Measurements from ENCODE around the gene KLF16. TPM values are rescaled to one million over a fixed set of nuclear protein-coding genes. Genes with fewer than 3 reads are reported as not detected.

KLF16 gene
- total and polyA plus RNA-seq, 9 of the 15 experiments (the other 6 are each of a cell fraction or from before 2014, with no cell fraction given): 0.04 to 60.4 (median 6.8) TPM

DNA sequence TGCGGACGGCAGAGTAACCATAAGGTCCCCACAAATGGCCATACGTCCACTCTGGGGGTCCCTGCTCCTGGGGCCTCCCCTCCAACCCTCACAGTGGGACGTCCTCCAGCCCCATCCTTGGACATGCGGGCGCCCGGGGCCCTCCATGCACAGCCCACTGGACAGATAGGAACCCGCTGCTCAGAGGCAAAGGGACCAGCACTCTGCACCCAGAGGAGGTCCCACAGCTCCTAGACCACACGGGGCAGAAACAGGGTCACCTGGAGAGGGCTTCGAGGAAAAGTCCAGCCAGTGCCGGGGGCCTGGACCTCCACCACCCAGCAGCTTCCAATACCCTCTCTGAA lies 26.2 kb downstream of the KLF16 start (continued):
- no peak for TF ChIP-seq TAF15 (IDR thresholded peaks at IDR 0.05; ENCODE audit: low read depth, low read length)
- peak; percentile 37 for TF ChIP-seq POLR2B (IDR thresholded peaks at IDR 0.05; ENCODE audit: low read depth, partially characterized antibody)
- no peak for TF ChIP-seq ZNF354B (CRISPR knock-in tag; IDR thresholded peaks at IDR 0.05)

DNA sequence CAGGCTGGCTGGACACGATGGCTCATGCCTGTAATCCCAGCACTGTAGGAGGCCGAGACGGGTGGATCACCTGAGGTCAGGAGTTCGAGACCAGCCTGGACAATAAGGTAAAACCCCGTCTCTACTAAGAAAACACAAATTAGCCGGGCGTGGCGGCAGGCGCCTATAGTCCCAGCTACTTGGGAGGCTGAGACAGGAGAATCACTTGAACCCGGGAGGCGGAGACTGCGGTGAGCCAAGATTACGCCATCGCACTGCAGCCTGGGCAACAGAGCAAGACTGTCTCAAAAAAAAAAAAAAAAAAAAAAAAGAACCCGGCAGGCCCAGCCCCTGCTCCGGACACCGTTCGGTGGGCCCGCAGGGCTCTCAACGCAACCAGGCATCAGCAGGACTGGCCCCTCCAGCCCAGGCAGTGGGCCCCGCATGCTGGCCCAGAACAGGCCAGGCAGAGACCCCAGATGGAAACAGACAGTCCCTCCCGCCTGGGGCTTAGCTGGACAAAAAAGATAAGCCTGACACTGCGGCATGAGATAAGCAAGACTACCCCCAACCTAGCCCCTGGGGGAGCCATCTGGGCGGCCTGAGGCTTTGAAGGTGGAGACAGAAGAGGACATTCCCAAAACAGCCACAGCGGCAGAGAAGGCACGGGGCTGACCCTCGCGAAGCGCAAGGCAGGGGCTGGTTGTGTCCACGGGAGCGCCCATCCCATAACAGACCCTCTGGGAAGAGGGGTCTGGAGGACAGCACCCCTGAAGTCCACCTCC lies 26.7 kb downstream of the KLF16 start:
- Histone ChIP-seq H3K4me2 (ENCODE audit: insufficient read depth, low read length) (peak overlapping the region; percentile 84), H3K4me1 (replicated peaks in 1 of 2; ENCODE audit: control insufficient read depth in 2 of 2, insufficient read depth in 2 of 2, low read length in 2 of 2) (peaks cover 49 to 93% of the 10 kb centered on the region in 2 experiments), H3K4me3 (peak overlapping the region; percentile 27), H3K9ac (ENCODE audit: insufficient read depth in 1 of 2, low read depth in 2 of 2, low read length in 2 of 2) (peak overlapping the region; percentile 63 to 89), H2AFZ (ENCODE audit: low read depth, low read length) (no peak overlapping the region), H3K79me2 (ENCODE audit: control insufficient read depth, insufficient read depth, low read length) (peaks cover 95% of the 10 kb centered on the region), H4K20me1 (replicated peaks; ENCODE audit: control insufficient read depth, insufficient read depth, low read length) (peaks cover 24% of the 10 kb centered on the region), H3K9me3 (replicated peaks; ENCODE audit: control insufficient read depth, insufficient read depth, low read depth, low read length) (no peaks in the 10 kb centered on the region), H3K27me3 (ENCODE audit: control insufficient read depth in 2 of 2, insufficient read depth in 2 of 2, low read length in 2 of 2) (no peaks in the 10 kb centered on the region), H3K36me3 (ENCODE audit: control insufficient read depth, insufficient read depth, low read length) (peaks cover 51% of the 10 kb centered on the region; the same call in 1 of the 3 replicates), H3K27ac (ENCODE audit: extremely low read depth, low read depth, low read length) (peak overlapping the region; percentile 72), H3K9me1 (ENCODE audit: control insufficient read depth, insufficient read depth, low read length) (peaks cover 3% of the 10 kb centered on the region)
- ChIA-PET CTCF (ENCODE audit: low intra/inter-chr PET ratio) (interaction anchor here (0.6 kb wide), 1 partner anchor 60 kb away, joined by 4 read pairs; no protein-coding TSS in a partner anchor), POLR2A (interaction anchor here (0.6 to 6.6 kb wide), 7 partner anchors 9 to 1201 kb away, joined by 3 to 46 read pairs (median 3); no protein-coding TSS in a partner anchor)
- ATAC-seq (peak; percentile 67), DNase-seq (ENCODE audit: extremely low read depth in 1 of 4, low spot score in 3 of 4) (peak; percentile 88 to 95 (median 92)), FAIRE-seq (peak; percentile 97)
- BruUV-seq (replicated peaks): no TSS peak
- in situ Hi-C loops (cut with MboI) (no loop called here), intact Hi-C loops (cut with micrococcal nuclease) (no loop called here)
- WGBS (ENCODE audit: insufficient coverage, low coverage, missing lambda C conversion rate): under 1% methylated on average over 26 of the region's 31 CpGs
- peak; percentile 90 for TF ChIP-seq NFIC (IDR thresholded peaks at IDR 0.05)
- peak in 1 of 2 experiments; percentile 28; a peak in 2 of 4 replicates for TF ChIP-seq FOXK2 (conservative IDR thresholded peaks at IDR 0.05 in 1 of 2, IDR thresholded peaks at IDR 0.05 in 1 of 2; ENCODE audit: low read depth in 2 of 2)
- peak; percentile 96 for TF ChIP-seq KLF16 (IDR thresholded peaks at IDR 0.05)
- TF ChIP-seq HDAC2 (IDR thresholded peaks at IDR 0.05): peak; percentile 84
- TF ChIP-seq L3MBTL2 (IDR thresholded peaks at IDR 0.05): peak; percentile 72; the same call in 1 of the 2 replicates
- TF ChIP-seq, protein P1, sequence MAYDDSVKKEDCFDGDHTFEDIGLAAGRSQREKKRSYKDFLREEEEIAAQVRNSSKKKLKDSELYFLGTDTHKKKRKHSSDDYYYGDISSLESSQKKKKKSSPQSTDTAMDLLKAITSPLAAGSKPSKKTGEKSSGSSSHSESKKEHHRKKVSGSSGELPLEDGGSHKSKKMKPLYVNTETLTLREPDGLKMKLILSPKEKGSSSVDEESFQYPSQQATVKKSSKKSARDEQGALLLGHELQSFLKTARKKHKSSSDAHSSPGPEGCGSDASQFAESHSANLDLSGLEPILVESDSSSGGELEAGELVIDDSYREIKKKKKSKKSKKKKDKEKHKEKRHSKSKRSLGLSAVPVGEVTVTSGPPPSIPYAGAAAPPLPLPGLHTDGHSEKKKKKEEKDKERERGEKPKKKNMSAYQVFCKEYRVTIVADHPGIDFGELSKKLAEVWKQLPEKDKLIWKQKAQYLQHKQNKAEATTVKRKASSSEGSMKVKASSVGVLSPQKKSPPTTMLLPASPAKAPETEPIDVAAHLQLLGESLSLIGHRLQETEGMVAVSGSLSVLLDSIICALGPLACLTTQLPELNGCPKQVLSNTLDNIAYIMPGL (CRISPR knock-in tag; IDR thresholded peaks at IDR 0.05): 0 out of 2 replicates have a peak, but pooled peaks have one; percentile 23
- no peak for TF ChIP-seq ZNF830 (CRISPR knock-in tag; IDR thresholded peaks at IDR 0.05)
- TF ChIP-seq FOXJ3 (CRISPR knock-in tag; IDR thresholded peaks at IDR 0.05): no peak
- TF ChIP-seq CREB1 (IDR thresholded peaks at IDR 0.05): peak; percentile 42; the same call in 1 of the 2 replicates
- TF ChIP-seq CREB1 (CRISPR knock-in tag; IDR thresholded peaks at IDR 0.05): no peak
- TF ChIP-seq HNRNPLL (IDR thresholded peaks at IDR 0.05; ENCODE audit: low read depth, low read length, poor library complexity, severe bottlenecking): peak; percentile 35
- TF ChIP-seq LEF1 (IDR thresholded peaks at IDR 0.05): peak; percentile 87
- TF ChIP-seq ZNF707 (CRISPR knock-in tag; conservative IDR thresholded peaks at IDR 0.05): no peak
- TF ChIP-seq RNF2 (IDR thresholded peaks at IDR 0.05): peak; percentile 84
- no peak for TF ChIP-seq ZNF780A (CRISPR knock-in tag; IDR thresholded peaks at IDR 0.05)
- peak; percentile 90 for TF ChIP-seq EP300 (IDR thresholded peaks at IDR 0.05; ENCODE audit: low read length)
- peak; percentile 84 to 92 for TF ChIP-seq TRIM24 (IDR thresholded peaks at IDR 0.05)
- TF ChIP-seq, protein P2, sequence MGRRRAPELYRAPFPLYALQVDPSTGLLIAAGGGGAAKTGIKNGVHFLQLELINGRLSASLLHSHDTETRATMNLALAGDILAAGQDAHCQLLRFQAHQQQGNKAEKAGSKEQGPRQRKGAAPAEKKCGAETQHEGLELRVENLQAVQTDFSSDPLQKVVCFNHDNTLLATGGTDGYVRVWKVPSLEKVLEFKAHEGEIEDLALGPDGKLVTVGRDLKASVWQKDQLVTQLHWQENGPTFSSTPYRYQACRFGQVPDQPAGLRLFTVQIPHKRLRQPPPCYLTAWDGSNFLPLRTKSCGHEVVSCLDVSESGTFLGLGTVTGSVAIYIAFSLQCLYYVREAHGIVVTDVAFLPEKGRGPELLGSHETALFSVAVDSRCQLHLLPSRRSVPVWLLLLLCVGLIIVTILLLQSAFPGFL (CRISPR knock-in tag; IDR thresholded peaks at IDR 0.05): no peak
